Natural killer cell (primary cell): ENCODE data around the gene NFYC. TPM values are rescaled to one million over a fixed set of nuclear protein-coding genes. Genes with fewer than 3 reads are reported as not detected.

Experiments used
- ATAC-seq, 3 donors: fragments of 150-1000 bp in 2 of 3; fragments of 200-7000 bp in 1 of 3; cut with Tn5 transposase; 1 replicate in 1 of 3; 2 replicates in 2 of 3; pipeline ENCODE4 v1.10.0; 2021; ENCODE audit warnings: mild to moderate bottlenecking in 2 of 3, moderate library complexity in 2 of 3
- DNase-seq, 2 donors: peaks; one replicate each; pipeline versions ENCODE4 v3.0.0 to v3.0.0-alpha.2; 2013 to 2021; ENCODE audit warnings: mixed read lengths in 1 of 2
- H3K27ac ChIP-seq: one replicate; pipeline ENCODE4 v1.5.1; 2013; ENCODE audit warnings: mild to moderate bottlenecking, low read length
- H3K27me3 ChIP-seq: one replicate; pipeline ENCODE4 v1.6.1; 2013; ENCODE audit warnings: low read length; ENCODE audit not compliant: control insufficient read depth, insufficient read depth
- H3K36me3 ChIP-seq: one replicate; pipeline ENCODE4 v1.6.1; 2013; ENCODE audit warnings: low read length; ENCODE audit not compliant: control insufficient read depth, insufficient read depth
- H3K4me1 ChIP-seq: one replicate; pipeline ENCODE4 v1.6.1; 2013; ENCODE audit warnings: low read length; ENCODE audit not compliant: control insufficient read depth, insufficient read depth
- H3K4me3 ChIP-seq: one replicate; pipeline ENCODE4 v1.5.1; 2013; ENCODE audit warnings: low read length
- H3K9me3 ChIP-seq: one replicate; pipeline ENCODE4 v1.6.1; 2013; ENCODE audit warnings: low read length; ENCODE audit not compliant: control insufficient read depth, insufficient read depth
- H3K27ac Mint-ChIP-seq, 2 donors: one replicate each; pipeline ENCODE4 v1.8.0; 2022; ENCODE audit warnings: mild to moderate bottlenecking in 2 of 2, mixed read lengths in 2 of 2, moderate library complexity in 1 of 2
- H3K27me3 Mint-ChIP-seq, 2 donors: one replicate each; pipeline ENCODE4 v1.8.0; 2022; ENCODE audit warnings: low read depth in 2 of 2, mixed read lengths in 2 of 2
- H3K36me3 Mint-ChIP-seq: one replicate; pipeline ENCODE4 v1.8.0; 2022; ENCODE audit warnings: mixed read lengths
- H3K4me1 Mint-ChIP-seq, 2 donors: one replicate each; pipeline ENCODE4 v1.8.0; 2022; ENCODE audit warnings: mixed read lengths in 2 of 2
- H3K4me3 Mint-ChIP-seq: one replicate; pipeline ENCODE4 v1.8.0; 2022; ENCODE audit warnings: mild to moderate bottlenecking, moderate library complexity, mixed read lengths
- H3K9me3 Mint-ChIP-seq, 2 donors: one replicate each; pipeline ENCODE4 v1.8.0; 2022; ENCODE audit warnings: mixed read lengths in 2 of 2
- CTCF ChIP-seq: fragments of 200-600 bp; IDR thresholded peaks from one replicate; pipeline ENCODE4 v1.8.0; 2022; ENCODE audit warnings: antibody characterized with exemption
- WGBS: methylation state at CpG from one replicate; pipeline ENCODE4 v1.1.7; 2013; ENCODE audit warnings: missing lambda C conversion rate; ENCODE audit not compliant: insufficient coverage; 5-methylcytosine and 5-hydroxymethylcytosine counted together
- intact Hi-C: fragments of 100-400 bp; cut with micrococcal nuclease; formaldehyde crosslinking; loops from one replicate; pipeline ENCODE4 v1.14.2; 2022
- total RNA-seq, 4 donors: library from RNA; stranded (reverse); fragments of 120-200 nt in 1 of 4; gene quantifications; one replicate each; pipeline versions ENCODE4 v1.2.3 to v1.2.4, GENCODE V29; 2013 to 2022

The NFYC gene
- total RNA-seq, 3 donors from 2014 or later (not counting 1 experiment from before 2014, with no cell fraction given) = 38.7 to 60.4 (median 48.5) TPM

GRCh38 chr1:40676501-40676900, 15.0 kb upstream of the NFYC start:
- no peaks in the 10 kb centered on the region for H3K36me3 ChIP-seq
- intact Hi-C loops = no loop called here
- H3K27me3 ChIP-seq = no peaks in the 10 kb centered on the region
- no peak for ATAC-seq
- no peaks in the 10 kb centered on the region for H3K4me1 ChIP-seq
- no peak for DNase-seq
- H3K4me3 Mint-ChIP-seq = no peak overlapping the region
- no peak overlapping the region for H3K4me3 ChIP-seq
- no peak overlapping the region for H3K27ac ChIP-seq
- no peaks in the 10 kb centered on the region for H3K9me3 ChIP-seq
- peaks cover 5 to 9% of the 10 kb centered on the region in 2 donors for H3K27me3 Mint-ChIP-seq
- TF ChIP-seq CTCF = no peak
- WGBS = 21% methylated on average over 1 of the region's 1 CpG
- no peaks in the 10 kb centered on the region for H3K36me3 Mint-ChIP-seq
- no peaks in the 10 kb centered on the region for H3K4me1 Mint-ChIP-seq
- H3K27ac Mint-ChIP-seq = no peak overlapping the region
- H3K9me3 Mint-ChIP-seq = no peaks in the 10 kb centered on the region

- H3K4me1 Mint-ChIP-seq = no peaks in the 10 kb centered on the region
- no peak overlapping the region for H3K27ac Mint-ChIP-seq
- no peak overlapping the region for H3K27ac ChIP-seq
- H3K27me3 Mint-ChIP-seq = peaks cover 5 to 8% of the 10 kb centered on the region in 2 donors
- intact Hi-C loops = no loop called here
- DNase-seq (no peak), ATAC-seq (no peak)
- no peak overlapping the region for H3K4me3 ChIP-seq
- no peaks in the 10 kb centered on the region for H3K27me3 ChIP-seq
- no peak overlapping the region for H3K4me3 Mint-ChIP-seq
- no peaks in the 10 kb centered on the region for H3K4me1 ChIP-seq
- H3K36me3 ChIP-seq = no peaks in the 10 kb centered on the region
- no peaks in the 10 kb centered on the region for H3K9me3 ChIP-seq
- 100% methylated on average over 1 of the region's 2 CpGs for WGBS
- no peaks in the 10 kb centered on the region for H3K36me3 Mint-ChIP-seq
- TF ChIP-seq CTCF = no peak
- no peaks in the 10 kb centered on the region for H3K9me3 Mint-ChIP-seq
Measured at GRCh38 chr1:40679165-40679953, 12.1 kb upstream of the NFYC start.

GRCh38 chr1:40684669-40685068, 6.8 kb upstream of the NFYC start:
- Mint-ChIP-seq H3K27me3 (no peaks in the 10 kb centered on the region), H3K36me3 (no peaks in the 10 kb centered on the region), H3K9me3 (no peaks in the 10 kb centered on the region), H3K27ac (no peak overlapping the region), H3K4me1 (peaks cover 2% of the 10 kb centered on the region in 2 donors), H3K4me3 (no peak overlapping the region)
- 83% methylated on average over 3 of the region's 3 CpGs for WGBS
- no peak for DNase-seq
- intact Hi-C loops = no loop called here
- Histone ChIP-seq H3K4me3 (no peak overlapping the region), H3K4me1 (no peaks in the 10 kb centered on the region), H3K36me3 (no peaks in the 10 kb centered on the region), H3K9me3 (no peaks in the 10 kb centered on the region), H3K27me3 (no peaks in the 10 kb centered on the region), H3K27ac (no peak overlapping the region)
- TF ChIP-seq CTCF = no peak
- ATAC-seq = no peak

- no peak for ATAC-seq
- intact Hi-C loops = no loop called here
Measured at GRCh38 chr1:40687059-40687458, 4.4 kb upstream of the NFYC start.

More at GRCh38 chr1:40687059-40687458, 4.4 kb upstream of the NFYC start:
- Histone ChIP-seq H3K4me1 (peaks cover 4% of the 10 kb centered on the region), H3K27me3 (no peaks in the 10 kb centered on the region), H3K27ac (no peak overlapping the region), H3K36me3 (no peaks in the 10 kb centered on the region), H3K4me3 (no peak overlapping the region), H3K9me3 (no peaks in the 10 kb centered on the region)
- Mint-ChIP-seq H3K36me3 (no peaks in the 10 kb centered on the region), H3K27me3 (no peaks in the 10 kb centered on the region), H3K4me3 (no peak overlapping the region), H3K27ac (no peak overlapping the region), H3K9me3 (no peaks in the 10 kb centered on the region), H3K4me1 (peaks cover 22 to 25% of the 10 kb centered on the region in 2 donors)
- WGBS = 98% methylated on average over 7 of the region's 7 CpGs
- DNase-seq = no peak
- no peak for TF ChIP-seq CTCF
